ENCODE data around the gene MYEOV. TPM values are rescaled to one million over a fixed set of nuclear protein-coding genes. Genes with fewer than 3 reads are reported as not detected.

The MYEOV gene
- total RNA-seq, 1 experiment from 2014 or later, result 0.64 TPM

- no peak for DNase-seq (ENCODE audit: extremely low read depth, low read depth)
These were observed 41.2 kb downstream of the MYEOV start for GRCh38 chr11:69335007-69335780.

- DNase-seq (ENCODE audit: extremely low read depth, low read depth), result no peak
These were observed 41.9 kb downstream of the MYEOV start for GRCh38 chr11:69335781-69336405.

GRCh38 chr11:69337211-69337721 is 43.3 kb downstream of the MYEOV start:
- DNase-seq (ENCODE audit: extremely low read depth, low read depth), result no peak

GRCh38 chr11:69339041-69339733 is 45.2 kb downstream of the MYEOV start:
- no peak for DNase-seq (ENCODE audit: extremely low read depth, low read depth)

GRCh38 chr11:69339983-69340565 is 46.1 kb downstream of the MYEOV start:
- DNase-seq (ENCODE audit: extremely low read depth, low read depth), result no peak

- DNase-seq (ENCODE audit: extremely low read depth, low read depth), result no peak
These were observed 48.8 kb downstream of the MYEOV start for GRCh38 chr11:69342588-69343330.

GRCh38 chr11:69343401-69344321 is 49.7 kb downstream of the MYEOV start:
- no peak for DNase-seq (ENCODE audit: extremely low read depth, low read depth)

- no peak for DNase-seq (ENCODE audit: extremely low read depth, low read depth)
These were observed 50.7 kb downstream of the MYEOV start for GRCh38 chr11:69344570-69345145.

Other genes with a start within 250 kb of the MYEOV start
- 3.6 and 4.6 TPM in 2 replicates for gene TPCN2, start 245.2 kb upstream of the MYEOV start, total RNA-seq (2014; rRNA removed; shearing (Covaris generic))
- 0.05 TPM in 1 of 2 replicates, not detected in the other for gene SMIM38, start 138.2 kb upstream of the MYEOV start, total RNA-seq (2014; rRNA removed; shearing (Covaris generic))
- gene LINC01488, start 187.5 kb downstream of the MYEOV start, total RNA-seq (2014; rRNA removed; shearing (Covaris generic)), result not detected in 2 replicates